GDM1 (cell line): ENCODE data around the gene TAAR2.
"Not testable (repeated sequence)": the region's sequence is repeated elsewhere in the genome, so short reads cannot be mapped to it uniquely, and the experiment has no call there.

Experiments
- DNase-seq: peaks from one replicate; lab custom pipeline; 2025; lab: John Stamatoyannopoulos, UW

The TAAR2 gene, protein sequence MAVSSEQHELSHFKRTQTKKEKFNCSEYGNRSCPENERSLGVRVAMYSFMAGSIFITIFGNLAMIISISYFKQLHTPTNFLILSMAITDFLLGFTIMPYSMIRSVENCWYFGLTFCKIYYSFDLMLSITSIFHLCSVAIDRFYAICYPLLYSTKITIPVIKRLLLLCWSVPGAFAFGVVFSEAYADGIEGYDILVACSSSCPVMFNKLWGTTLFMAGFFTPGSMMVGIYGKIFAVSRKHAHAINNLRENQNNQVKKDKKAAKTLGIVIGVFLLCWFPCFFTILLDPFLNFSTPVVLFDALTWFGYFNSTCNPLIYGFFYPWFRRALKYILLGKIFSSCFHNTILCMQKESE

DNA sequence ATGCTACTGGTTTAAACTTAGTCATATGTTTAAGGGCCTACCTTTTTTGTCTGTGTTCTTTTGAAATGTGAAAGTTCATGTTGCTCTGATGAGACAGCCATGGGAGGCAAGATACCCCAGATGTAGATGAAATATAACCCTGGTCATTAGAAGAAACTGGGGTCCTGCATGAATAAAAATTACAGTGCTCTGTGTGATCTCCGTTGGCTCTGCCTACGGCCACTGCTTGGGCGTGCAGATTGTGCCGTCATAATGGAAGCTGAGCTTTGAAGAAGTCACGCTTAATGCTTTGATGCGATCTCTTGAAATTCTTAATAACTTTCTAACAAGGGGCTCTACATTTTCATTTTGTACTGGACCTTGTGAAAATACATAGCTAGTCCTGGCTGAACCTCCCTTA, at the start of gene TAAR2:
Gene TAAR2 (minus strand): TSS at position 101 of the 400 bp plus-strand sequence. CDS start 0 bp downstream, at position 101.
- no peak for DNase-seq

DNA sequence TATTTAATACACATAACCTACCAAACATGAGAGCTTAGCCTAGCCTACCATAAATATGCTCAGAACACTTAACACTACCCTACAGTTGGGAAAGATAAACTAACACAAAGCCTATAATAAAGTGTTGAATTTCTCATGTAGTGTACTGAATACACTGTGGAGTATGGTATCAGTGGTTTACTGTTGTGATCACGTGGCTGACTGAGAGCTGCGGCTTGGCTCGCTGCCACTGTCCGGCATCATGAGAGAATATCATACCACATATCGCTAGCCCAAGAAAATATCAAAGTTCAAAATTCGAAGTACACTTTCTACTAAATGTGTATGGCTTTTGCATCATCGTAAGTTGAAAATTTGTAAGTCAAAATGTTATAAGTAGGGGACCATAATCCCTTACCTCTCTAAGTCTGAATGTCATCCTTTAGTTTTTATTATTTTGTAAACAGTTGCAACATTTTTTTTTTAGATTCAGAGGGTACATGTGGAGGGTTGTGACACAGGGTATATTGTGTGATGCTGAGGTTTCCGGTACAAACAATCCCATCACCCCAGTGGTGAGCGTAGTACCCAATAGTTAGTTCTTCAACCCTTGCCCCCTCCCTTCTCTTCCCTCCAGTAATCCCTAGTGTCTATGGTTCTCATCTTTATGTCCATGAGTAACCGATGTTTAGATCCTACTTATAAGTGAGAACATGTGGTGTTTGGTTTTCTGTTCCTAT, 49.5 kb upstream of the TAAR2 start:
- no peak for DNase-seq

DNA sequence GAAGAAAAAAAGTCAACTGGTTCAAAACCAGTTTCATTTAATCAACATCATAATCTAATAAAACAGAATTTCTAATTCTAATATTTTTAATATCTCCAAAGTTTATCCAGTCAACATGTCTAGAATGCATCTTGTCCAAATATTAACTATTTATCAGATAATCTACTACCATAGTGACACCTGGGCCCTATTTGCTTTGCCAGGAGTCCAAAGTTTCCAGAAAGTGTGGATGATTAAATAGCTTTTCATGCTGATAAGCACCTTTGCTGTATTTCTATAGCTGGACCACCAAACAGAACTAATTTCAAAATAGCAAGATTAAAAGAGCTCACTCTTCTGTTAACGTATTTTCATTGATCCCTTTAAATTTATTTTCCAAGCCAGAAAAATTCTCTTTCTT, 47.2 kb upstream of the TAAR2 start:
- no peak for DNase-seq

DNA sequence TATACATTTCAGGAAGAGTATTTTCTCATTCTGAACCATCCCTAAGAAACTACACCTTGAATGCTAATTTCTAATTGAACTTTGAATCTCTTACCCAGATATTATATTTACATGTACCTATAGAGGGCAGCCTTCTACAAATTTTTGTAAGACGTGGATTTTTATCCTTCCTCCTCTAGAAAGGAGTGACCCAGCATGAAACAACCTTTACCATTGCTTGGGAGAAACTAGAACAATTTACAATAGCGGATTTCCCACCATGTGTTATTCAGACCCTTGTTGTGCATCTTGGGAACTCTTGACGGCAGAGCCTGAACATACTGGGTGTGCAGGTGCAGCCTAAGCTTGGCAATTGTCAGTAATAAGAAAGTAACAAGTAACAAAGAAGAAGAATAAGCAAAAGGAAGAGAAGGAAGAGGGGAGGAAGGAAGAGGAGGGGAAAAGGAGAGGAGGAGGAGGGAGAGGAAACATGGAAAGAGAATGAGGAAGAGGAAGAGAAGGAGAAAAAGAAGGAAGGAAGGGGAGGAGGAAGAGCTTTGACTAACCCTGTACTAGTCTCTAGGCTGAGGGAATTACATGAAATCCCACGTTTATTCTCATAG, 45.7 kb upstream of the TAAR2 start:
- DNase-seq = peak; percentile 57

DNA sequence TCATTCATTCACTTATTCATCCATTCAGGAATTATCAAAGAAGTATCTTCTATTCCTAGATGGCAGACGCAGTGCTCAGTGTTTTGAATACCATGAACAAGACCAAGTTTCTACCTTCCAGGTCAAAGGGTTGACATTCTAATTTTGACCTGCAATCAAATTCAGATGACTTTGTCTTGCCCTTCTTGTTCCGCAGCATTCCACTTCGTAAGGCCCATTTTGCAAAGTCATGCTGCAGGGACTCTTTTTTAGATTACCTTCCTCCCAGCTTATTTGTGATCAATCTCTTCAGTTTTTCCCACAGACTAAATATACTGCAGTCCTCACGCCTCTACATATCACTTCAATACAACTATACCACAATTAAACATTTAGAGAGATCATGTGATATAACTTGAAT, 42.0 kb upstream of the TAAR2 start:
- DNase-seq = no peak

DNA sequence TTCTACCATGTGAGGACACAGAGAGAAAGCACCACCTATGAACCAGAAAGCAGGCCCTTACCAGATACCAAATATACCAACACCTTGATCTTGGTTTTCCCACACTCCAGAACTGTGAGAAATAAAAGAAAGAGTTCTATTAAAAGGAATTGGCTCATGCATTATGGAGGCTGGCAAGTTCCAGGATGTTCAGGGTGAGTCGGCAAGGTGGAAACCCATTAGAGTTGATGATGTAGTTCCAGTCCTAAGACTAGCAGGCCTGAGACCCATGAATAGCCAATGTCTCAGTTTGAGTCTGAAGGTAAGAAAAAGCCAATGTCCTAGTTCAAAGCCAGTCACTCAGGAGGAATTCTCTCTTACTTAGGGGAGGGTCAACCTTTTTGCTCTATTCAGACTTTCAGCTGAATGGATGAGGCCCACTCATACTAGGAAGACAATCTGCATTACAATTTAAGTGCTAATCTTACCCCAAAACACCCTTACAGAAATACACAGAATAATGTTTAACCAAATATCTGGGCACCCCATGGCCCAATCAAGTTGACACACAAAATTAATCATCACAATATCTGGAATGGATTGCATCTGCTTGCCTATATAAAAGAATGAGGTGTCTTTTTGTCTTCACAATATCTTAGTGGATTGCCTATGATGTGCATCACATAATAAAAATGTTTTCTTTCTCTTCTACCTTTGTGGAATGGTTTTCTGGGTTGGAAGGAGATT, 40.4 kb upstream of the TAAR2 start:
- DNase-seq = no peak

DNA sequence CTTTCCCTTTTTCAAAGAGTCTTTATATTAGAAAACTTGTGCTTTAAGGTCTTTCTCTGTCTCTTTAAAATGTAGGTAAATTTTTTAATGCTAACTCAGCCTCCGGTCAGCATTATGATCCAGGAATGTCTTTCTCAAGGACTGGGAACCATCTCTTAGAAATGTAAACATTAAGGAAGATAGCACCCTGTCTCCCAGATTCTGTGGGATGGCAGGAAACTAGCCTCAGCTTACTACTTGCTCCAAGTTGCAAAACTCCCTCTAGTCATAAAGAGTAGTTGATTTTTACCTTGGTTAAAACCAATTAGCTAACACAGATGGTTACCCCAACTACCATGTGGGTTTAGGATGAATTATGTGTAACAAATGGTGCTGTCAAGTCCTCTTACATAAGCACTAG, 39.6 kb upstream of the TAAR2 start:
- no peak for DNase-seq

DNA sequence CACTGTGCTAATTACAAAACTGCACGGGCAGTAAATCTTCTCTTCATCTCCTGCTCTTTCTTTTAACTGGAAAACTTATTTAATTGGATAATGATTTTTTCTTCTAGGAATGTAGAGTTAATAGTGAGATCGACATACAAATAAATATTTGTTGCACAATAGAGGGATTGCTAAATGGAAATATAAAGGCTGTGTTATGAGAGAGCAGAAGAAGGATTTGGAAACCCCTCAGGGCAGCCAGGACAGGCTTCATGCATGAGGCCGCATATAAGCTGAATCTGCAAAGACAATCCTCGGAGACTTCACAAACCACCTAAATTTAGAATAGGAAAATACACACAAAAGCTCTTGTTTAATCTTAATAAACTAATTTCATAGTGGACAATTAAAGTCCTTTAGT, 37.8 kb upstream of the TAAR2 start:
- no peak for DNase-seq

DNA sequence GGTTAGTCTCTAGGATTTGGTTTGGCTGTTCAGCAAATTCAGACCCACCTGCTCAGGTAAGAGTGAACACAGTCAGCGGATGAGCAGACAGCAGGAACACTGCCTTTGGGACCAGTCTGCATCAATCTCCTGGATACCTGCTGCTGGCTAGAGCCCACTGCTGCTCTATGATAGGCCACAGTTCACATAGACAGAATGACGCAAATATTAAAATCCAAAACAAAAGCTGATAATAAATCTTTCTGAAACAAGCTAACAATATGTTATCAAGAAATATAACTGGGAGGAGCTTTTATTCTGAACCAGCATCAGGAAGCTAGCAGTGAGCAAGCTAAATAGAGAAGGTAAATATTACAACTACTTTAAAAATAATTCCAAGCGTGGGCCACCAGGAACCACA, 35.0 kb upstream of the TAAR2 start, which contains the start of gene TAAR1:
Gene TAAR1 (minus strand): TSS at position 101 of the 400 bp plus-strand sequence. CDS start 13,179 bp downstream, outside the sequence.
- no peak for DNase-seq

DNA sequence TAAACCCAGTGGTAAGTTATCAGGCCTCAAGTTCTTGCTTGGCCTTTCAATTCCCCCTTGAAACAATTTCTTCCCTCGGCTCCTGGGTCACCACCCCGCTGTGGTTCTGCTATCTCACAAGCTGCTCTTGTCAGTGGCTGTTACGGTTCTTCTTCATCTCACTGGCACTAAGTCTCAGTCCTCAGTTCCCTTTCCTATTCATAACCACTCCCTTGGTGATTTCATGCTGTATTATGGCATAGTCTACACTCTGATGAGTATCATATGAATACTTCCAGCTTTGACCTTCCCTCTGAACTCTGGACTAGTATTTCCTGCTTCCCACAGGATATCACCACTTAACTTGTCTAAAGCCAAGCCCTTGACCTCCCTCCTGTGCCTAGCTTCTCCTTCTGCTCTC, 27.0 kb upstream of the TAAR2 start:
- DNase-seq = no peak

DNA sequence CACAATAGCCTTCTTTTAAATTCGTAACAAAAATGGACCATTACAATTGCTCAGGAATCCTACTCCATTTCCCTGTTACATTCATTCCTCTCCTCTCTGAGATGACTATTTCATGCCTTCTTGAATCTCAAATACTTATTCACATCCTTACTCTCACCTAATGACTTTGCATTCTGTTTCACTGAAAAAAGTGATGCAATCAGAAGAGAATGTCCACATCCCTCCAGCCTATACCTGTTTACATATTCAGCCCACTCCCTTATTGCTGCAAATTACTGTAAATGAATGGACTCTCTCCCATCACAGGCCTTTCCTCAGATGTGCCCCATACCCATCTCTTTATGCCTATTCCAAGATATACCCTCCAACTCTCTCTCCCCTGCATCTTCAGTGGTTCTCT, 26.4 kb upstream of the TAAR2 start:
- no peak for DNase-seq

DNA sequence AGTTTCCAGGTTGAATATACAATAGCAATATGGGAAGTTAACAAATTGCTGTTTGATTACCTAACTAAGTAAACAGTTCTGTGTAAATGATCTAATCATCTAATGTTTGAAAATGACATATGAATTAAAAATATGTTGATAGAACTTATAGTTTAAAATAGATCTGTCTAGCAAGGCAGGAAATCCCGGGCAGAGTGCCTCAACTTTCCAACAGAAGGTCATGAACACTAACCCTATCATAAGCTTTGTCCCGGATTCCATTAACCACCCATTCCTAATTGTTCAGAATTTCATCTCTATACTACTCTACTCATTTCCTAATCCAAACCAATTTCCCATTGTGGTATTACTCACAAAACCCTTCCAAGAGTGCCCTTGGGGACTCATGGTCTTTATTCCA, 24.8 kb upstream of the TAAR2 start:
- DNase-seq = no peak

DNA sequence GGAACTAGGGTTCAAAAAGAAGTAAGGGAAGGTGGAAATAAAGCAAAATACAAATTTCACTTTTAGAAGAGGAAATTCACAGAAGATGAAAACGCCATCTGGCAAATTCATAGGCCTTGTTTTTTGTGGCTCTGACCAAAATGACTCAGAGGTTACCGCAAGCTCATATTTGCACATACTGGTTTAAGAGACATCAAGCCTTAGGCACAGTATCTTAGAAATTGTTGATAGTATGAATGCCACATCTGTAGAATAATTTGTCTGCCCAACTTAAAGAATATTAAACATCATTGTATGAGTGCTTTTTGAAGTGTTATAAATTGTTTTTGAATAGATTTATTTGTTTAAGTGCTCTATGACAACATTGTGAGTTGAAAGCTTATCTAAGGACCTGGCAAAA, 24.3 kb upstream of the TAAR2 start:
- peak; percentile 22 for DNase-seq

DNA sequence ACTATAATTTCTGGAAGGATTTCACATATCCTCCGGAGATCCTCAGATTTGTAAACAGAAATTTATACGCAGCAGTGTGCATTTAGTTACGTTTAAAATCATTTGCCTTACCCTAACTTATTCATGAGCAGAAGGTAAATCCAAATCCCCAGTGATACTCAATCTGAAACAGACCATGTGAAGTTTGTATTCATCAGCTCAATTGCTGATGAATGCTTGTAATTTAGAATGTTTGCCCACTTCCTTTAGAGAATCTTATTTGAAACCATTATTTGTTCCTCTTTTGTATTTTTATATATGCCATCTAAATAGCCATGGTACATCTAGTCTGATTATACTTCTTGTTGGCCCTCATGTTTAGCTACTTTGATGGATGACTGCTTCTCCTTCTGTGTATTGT, 19.5 kb upstream of the TAAR2 start:
- DNase-seq = no peak

DNA sequence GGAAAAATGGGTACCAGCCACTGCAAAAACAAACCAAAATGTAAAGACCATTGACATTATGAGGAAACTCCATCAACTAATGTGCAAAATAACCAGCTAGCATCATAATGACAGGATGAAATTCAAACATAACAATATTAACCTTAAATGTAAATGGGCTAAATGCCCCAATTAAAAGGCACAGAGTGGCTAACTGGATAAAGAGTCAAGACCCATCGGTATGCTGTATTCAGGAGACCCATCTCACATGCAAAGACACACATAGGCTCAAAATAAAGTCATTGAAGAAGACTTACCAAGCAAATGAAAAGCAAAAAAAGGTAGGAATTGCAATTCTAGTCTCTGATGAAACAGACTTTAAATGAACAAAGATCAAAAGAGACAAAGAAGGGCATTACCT, 13.1 kb upstream of the TAAR2 start:
- not testable (repeated sequence) for DNase-seq

DNA sequence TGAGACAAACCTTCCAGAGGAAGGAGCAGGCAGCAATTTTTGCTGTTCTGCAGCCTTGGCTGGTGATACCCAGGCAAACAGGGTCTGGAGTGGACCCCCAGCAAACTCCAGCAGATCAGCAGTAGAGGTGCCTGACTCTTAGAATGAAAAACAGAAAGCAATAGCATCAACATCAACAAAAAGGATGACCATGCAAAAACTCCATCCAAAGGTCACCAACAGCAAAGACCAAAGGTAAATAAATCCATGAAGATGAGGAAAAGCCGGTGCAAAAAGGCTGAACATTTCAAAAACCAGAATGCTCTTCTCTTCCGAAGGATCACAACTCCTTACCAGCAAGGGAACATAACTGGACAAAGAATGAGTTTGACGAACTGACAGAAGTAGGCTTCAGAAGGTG, 11.8 kb upstream of the TAAR2 start:
- not testable (repeated sequence) for DNase-seq

DNA sequence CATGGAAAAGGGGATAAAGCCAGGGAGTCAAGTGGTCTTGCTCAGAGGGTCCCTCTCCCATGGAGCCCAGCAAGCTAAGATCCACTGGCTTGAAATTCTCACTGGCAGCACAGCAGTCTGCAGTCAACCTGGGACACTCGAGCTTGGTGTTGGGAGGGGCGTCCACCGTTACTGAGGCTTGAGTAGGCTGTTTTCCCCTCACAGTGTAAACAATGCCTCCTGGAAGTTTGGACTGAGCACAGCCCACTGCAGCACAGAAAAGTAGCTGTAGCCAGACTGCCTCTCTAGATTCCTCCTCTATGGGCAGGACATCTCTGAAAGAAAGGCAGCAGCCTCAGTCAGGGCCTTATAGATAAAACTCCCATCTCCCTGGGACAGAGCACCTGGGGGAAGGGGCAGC, 11.2 kb upstream of the TAAR2 start:
- DNase-seq = not testable (repeated sequence)

DNA sequence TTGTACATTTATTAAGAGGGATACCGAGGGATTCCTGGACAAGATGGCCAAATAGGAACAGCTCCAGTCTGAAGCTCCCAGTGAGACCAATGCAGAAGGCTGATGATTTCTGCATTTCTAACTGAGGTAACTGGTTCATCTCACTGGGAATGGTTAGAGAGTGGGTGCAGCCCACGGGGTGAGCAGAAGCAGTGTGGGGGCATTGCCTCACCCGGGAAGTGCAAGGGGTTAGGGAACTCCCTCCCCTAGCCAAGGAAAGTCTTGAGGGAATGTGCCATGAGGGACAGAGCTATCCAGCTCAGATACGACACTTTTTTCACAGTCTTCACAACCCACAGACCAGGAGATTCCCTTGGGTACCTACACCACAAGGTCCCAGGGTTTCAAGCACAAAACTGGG, 10.7 kb upstream of the TAAR2 start:
- DNase-seq = no peak

DNA sequence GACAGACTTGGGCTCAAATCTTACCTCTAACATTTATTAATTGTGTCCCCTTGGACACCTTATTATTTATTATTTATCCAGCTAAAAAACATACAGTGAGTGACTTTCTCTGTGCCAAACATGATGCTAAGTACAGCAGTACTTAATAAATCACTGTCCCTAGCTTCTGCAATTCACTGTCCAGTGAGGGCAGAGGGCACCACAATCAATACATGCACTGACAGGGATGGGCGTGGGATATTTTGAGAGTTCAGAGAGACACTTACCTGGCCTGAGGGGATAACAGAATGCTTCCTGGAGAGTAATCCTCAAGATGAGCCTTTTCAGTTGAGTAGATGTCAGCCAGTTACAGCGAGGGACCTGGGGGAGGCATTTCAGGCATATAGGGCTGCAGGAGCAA, 9.3 kb upstream of the TAAR2 start:
- DNase-seq = no peak

DNA sequence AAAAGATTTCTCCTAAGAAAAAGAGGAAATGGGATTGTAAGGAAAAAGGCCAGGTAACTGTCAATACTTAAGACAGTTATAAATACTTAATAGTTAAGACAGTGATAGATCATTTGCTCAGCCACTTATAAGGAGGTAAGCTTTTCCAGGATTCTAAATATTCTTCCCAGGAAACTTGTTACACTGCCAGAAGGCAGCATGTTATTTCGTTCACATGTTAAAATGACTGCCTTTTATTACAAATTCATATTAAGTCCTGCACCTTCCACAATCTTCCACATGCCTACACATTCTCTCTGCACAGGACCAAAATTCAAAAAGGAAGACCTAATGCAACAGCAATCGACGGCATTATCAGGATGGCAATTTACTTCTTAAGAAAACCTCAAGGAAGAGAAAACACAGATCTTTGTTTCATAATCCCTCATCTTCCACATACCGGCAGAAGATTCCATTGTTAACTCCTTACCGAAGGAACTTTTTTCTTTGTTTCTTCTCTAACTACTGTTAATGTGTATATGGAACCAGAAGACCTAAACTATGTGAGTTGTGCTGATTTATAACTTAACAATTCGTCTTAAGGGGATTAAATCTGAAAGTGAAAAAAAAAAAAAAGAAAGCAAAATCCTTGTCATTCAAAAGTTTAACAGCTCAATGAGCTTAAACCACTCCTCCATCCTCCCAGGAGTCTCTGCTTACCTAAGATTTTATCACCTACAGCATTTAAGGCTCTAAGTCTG, 799 bp downstream of the TAAR2 start:
- DNase-seq = no peak

DNA sequence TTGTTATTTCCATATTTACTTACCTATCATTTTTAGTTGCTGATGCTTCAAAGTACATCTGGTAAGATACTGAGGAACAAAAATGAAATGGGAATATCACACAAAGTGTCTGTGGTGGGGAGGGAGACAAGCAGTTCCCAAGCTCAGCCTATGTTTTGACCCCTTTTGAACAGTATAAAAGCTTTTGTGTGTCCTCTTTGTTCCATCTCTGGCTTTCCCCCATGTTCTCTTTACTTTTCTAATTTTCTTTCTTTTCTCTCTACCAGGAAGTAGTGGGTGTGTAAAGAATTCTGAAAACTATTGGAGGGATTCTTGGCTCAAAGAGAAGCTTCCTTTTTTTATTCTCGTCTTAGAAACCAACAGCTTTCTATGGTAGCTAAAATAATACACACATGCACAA, 7.4 kb downstream of the TAAR2 start:
- no peak for DNase-seq

DNA sequence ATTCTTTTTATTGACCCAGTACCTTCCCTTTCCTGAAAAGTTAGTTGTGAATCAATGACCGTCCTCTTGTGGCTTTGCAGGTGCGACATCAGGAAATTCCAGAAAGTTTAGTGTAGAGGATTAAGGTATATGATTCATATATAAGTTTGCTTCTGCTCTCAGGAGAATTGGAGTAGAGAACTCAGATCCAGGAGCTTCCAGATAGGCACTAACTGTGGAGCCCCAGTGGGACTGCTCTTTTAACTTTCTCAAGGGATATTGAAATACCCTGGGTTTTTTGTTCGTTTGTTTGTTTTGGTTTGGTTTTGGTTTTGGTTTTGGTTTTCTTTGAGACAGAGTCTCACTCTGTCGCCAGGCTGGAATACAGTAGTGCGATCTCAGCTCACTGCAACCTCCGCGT, 9.5 kb downstream of the TAAR2 start:
- DNase-seq = no peak
